Activated naive CD4-positive, alpha-beta T cell treated with anti-CD3 and anti-CD28 coated beads, Interleukin-2, amount 50 U/mL, for 24 hours (primary cell): Measurements from ENCODE around the gene SATB1.

Experiments used
- H3K27ac Mint-ChIP-seq: one replicate; pipeline ENCODE4 v1.8.0; 2021; ENCODE audit warnings: mild to moderate bottlenecking, mixed read lengths
- H3K27me3 Mint-ChIP-seq: one replicate; pipeline ENCODE4 v1.8.0; 2021; ENCODE audit warnings: mixed read lengths
- H3K36me3 Mint-ChIP-seq: one replicate; pipeline ENCODE4 v1.8.0; 2021; ENCODE audit warnings: mixed read lengths
- H3K4me1 Mint-ChIP-seq: one replicate; pipeline ENCODE4 v1.8.0; 2021; ENCODE audit warnings: mixed read lengths
- H3K4me3 Mint-ChIP-seq: one replicate; pipeline ENCODE4 v1.8.0; 2021; ENCODE audit warnings: mild to moderate bottlenecking, mixed read lengths
- H3K9me3 Mint-ChIP-seq: one replicate; pipeline ENCODE4 v1.8.0; 2021; ENCODE audit warnings: mixed read lengths

SATB1 gene

DNA sequence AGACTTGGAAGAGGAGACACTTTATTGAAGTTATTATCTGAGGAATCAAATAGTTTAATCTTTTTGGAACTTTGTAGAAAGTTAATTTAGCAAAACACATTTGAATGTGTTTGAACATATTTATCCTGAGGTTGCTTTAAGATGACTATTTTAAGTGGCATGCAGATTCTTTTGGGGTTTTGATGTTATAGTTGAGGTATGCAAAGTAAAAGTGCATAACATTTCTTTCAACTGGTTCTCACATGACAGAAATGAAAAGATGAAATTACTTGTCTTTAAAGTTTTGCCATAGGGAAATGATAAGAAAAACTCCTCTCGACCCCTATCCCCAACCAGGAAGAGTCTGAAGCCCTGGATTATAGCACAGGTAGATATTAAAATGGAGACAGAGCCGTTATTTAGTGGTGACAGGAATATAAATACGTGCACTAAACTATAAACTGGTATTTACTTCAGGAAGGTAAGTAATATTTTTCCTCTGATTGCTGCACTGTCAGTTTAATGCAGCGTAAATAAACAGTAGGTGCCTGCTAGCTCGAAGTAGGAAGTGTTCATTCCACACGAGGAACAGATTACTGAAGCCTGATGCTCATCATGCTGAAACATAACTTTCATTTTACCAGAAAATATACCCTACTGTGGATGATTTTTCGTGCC, 15.1 kb upstream of the SATB1 start:
- Mint-ChIP-seq H3K4me3 (peak overlapping the region; percentile 86), H3K27ac (peak overlapping the region; percentile 94), H3K27me3 (no peaks in the 10 kb centered on the region), H3K9me3 (no peaks in the 10 kb centered on the region), H3K36me3 (peaks cover 2% of the 10 kb centered on the region), H3K4me1 (peaks cover 54% of the 10 kb centered on the region)

DNA sequence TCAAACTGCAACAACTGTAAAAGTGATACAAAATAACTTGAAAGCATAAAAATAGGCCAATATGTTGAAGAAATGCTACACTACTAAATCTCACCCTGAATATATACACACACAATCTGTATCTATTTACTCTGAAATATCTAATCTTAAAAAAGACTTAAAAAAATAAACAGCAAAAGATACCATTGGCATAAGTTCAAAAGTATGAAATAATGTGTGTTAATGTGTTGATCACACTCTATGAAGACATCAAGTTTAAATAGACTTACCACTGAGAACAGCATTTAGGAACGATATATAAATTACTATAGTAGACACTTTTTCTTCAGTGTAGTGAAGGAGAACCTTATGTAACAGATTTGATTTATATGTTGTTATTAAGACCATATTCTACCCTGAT, 14.1 kb upstream of the SATB1 start:
- Mint-ChIP-seq H3K4me1 (peaks cover 61% of the 10 kb centered on the region), H3K27me3 (no peaks in the 10 kb centered on the region), H3K9me3 (no peaks in the 10 kb centered on the region), H3K27ac (peak overlapping the region; percentile 94), H3K4me3 (peak overlapping the region; percentile 86), H3K36me3 (peaks cover 2% of the 10 kb centered on the region)

DNA sequence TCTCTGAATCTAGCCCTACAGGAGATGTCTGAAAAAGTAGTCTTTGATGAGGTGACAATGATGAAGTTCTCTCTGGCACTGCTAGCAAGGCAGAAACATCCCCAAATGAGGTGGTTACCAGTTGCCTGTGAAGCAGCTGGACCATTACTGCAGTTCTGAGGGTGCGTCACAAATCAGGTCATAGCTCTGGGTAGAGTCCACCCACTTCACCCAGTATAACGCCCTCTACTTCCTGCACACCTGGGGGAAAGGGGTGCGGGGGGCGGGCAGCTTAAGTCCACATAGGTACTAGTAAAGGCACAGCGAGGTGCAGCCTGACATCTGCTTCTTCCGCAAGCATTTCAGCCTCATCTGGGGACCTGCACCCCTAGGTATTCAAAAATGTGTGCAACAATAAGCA, 13.4 kb upstream of the SATB1 start:
- Mint-ChIP-seq H3K9me3 (no peaks in the 10 kb centered on the region), H3K27me3 (no peaks in the 10 kb centered on the region), H3K27ac (peak overlapping the region; percentile 94), H3K4me3 (peak overlapping the region; percentile 86), H3K4me1 (peaks cover 61% of the 10 kb centered on the region), H3K36me3 (peaks cover 2% of the 10 kb centered on the region)

DNA sequence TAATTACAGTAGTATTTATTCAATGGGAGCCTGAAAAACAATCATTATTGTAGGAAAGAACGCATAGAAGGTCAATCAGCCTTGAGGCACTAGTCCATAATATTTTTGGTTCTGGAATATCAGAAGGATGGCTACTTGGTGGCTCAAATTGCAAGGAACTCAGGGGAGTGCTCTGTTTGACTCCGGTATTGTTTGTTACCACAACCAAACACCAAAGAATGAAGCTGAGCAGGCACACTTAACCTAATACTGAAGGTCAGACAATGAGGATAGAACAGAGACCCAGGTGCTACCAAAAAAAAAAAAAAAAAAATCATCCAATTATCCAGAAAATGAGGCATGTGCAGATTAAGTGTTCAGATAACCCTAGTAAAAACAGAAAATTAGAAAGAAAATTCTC, 11.1 kb upstream of the SATB1 start:
- Mint-ChIP-seq H3K27me3 (no peaks in the 10 kb centered on the region), H3K4me1 (peaks cover 73% of the 10 kb centered on the region), H3K4me3 (peak overlapping the region; percentile 85), H3K9me3 (no peaks in the 10 kb centered on the region), H3K27ac (peak overlapping the region; percentile 99), H3K36me3 (peaks cover 2% of the 10 kb centered on the region)

DNA sequence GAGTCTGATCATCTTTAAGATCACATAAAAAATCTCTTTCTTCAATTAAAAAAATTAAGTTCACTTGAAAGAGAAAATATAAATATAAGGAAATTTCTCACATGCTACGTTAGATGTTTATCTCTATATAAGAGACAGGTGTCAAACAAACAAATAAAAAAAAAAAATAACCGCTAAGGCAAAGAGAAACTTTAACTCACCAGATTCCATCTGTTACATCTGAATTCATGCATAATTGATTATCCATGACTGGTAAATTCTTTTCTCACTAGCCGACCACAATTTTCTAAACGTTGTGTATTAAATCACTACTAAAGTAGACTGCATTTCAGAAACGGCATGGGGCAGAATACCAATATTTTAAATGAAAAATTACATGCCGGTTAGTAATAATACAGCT, 9.6 kb upstream of the SATB1 start:
- peaks cover 72% of the 10 kb centered on the region for H3K4me1 Mint-ChIP-seq
- peaks cover 2% of the 10 kb centered on the region for H3K36me3 Mint-ChIP-seq
- H3K27me3 Mint-ChIP-seq, result no peaks in the 10 kb centered on the region
- H3K4me3 Mint-ChIP-seq, result peak overlapping the region; percentile 85
- H3K9me3 Mint-ChIP-seq, result no peaks in the 10 kb centered on the region
- peak overlapping the region; percentile 99 for H3K27ac Mint-ChIP-seq

DNA sequence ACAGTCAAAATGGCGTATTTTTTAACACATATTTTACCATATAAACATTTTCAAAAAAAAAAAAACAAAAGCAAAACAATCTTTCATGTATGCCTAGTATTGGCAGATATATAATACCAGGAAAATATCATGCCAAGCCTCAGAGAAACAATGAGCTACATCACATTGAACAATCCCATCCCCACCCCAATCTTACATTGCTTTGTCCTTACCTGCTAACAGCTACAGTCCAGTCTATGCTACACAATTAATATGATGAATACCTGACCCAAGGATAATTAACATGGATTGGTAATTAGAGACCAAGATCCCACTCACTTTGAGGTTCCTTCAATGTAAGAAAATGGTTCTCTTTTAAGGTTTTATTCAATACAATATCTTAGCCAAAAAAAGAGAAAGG, 7.6 kb upstream of the SATB1 start:
- H3K9me3 Mint-ChIP-seq, result no peaks in the 10 kb centered on the region
- H3K36me3 Mint-ChIP-seq, result no peaks in the 10 kb centered on the region
- no peaks in the 10 kb centered on the region for H3K27me3 Mint-ChIP-seq
- H3K4me3 Mint-ChIP-seq, result peak overlapping the region; percentile 85
- H3K4me1 Mint-ChIP-seq, result peaks cover 76% of the 10 kb centered on the region
- H3K27ac Mint-ChIP-seq, result peak overlapping the region; percentile 99

DNA sequence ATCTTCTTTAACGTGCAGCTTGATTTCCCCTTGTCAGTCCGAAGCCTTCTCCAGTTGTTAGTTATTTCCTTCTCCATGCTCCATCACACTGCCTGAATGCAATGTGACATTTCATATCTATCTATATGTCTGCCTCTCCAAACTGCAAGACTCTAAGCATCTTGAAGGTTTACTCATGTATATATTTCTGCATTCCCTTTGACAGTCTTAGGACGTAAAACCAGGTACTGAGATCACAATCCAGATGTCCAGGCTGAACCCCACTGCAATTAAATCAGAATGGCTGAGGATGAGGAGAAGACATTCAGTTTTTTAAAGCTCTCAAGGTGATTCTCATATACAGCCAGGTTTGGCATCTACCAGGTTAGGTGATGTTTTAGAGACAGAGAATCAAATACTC, 6.1 kb upstream of the SATB1 start:
- peak overlapping the region; percentile 94 for H3K27ac Mint-ChIP-seq
- H3K36me3 Mint-ChIP-seq, result no peaks in the 10 kb centered on the region
- H3K4me3 Mint-ChIP-seq, result peak overlapping the region; percentile 85
- peaks cover 84% of the 10 kb centered on the region for H3K4me1 Mint-ChIP-seq
- H3K27me3 Mint-ChIP-seq, result no peaks in the 10 kb centered on the region
- no peaks in the 10 kb centered on the region for H3K9me3 Mint-ChIP-seq

DNA sequence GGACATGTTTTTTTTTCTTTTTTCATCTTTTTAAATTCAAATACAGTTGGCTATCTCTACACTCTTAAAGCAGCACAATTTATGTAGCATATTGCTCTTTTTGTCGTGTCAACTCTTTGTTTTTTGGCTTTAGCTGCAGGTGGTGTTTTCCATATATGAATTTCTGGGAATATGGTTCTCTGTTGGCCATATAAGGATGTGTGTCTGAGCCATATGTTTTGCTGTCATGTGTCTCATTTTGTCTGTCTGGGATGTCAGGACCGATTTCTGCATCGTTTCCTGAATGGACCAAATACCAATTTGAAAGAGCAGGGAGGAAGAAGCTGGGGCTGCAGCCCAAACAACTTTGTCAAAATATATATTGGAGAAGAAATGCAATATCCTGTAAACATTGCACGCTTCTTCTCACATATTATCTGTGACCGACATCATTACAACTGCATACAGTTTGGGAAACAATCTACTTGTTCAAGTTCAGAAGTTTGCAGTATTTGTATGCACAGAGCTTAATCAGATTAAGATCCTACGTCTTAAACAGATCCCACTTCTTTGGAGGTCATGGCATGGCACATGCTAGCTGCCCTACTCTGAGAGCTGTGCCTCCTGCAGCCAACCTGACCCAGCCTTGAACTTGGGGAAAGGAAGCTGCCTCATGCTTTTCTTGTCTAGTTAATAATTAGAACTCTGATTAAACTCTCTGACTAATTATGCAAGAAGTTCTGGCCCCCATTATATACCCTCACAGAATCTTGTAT, 4.0 kb upstream of the SATB1 start:
- Mint-ChIP-seq H3K4me3 (peak overlapping the region; percentile 71), H3K27me3 (no peaks in the 10 kb centered on the region), H3K36me3 (no peaks in the 10 kb centered on the region), H3K4me1 (peaks cover 71% of the 10 kb centered on the region), H3K9me3 (no peaks in the 10 kb centered on the region), H3K27ac (peak overlapping the region; percentile 89)

DNA sequence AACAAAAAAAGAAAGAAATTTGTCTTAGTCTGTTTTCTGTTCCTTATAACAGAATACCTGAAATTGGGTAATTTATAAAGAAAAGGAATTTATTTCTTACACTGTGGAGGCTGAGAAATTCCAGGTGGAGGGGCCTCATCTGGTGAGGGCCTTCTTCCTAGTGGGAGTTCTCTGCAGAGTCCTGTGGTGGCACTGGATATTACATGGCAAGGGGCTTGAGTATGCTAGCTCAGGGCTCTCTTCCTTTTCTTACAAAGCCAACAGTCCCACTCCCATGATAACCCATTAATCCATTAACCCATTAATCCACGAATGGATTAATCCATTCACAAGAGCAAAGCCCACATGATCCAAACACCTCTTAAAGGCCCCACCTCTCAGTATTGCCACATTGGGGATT, 2.9 kb upstream of the SATB1 start:
- Mint-ChIP-seq H3K27ac (peak overlapping the region; percentile 89), H3K4me1 (peaks cover 79% of the 10 kb centered on the region), H3K9me3 (no peaks in the 10 kb centered on the region), H3K27me3 (no peaks in the 10 kb centered on the region), H3K4me3 (peak overlapping the region; percentile 71), H3K36me3 (no peaks in the 10 kb centered on the region)

DNA sequence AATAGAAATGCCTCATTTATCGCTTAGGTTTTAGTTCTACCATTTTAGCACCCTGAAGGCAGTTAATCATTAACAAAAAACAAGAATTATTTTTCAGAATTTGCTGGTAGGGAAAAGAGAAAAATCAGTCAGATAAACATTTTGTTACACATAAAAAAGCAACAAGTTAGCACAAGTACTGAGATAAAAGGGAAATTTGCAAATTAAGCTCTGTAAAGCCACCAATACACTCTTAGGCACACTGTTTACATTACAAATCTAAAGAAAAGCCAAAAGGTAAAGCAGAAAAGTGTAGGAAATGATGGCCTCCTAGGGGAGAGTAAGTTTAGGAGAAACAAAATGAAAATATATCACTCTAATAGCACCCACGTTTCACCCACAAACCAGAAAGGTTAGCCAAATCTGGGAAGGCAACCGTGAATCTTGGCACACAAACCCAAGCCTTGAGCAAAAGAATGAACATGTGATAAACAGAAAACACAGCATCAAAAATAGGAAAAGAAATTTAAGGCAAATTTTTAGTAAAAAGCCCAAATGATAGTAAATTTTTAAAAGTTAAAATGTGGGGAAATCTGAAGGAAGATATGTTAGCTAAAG, 1.6 kb upstream of the SATB1 start:
- Mint-ChIP-seq H3K27ac (peak overlapping the region; percentile 83), H3K36me3 (no peaks in the 10 kb centered on the region), H3K4me1 (peaks cover 79% of the 10 kb centered on the region), H3K27me3 (no peaks in the 10 kb centered on the region), H3K9me3 (no peaks in the 10 kb centered on the region), H3K4me3 (peak overlapping the region; percentile 95)

DNA sequence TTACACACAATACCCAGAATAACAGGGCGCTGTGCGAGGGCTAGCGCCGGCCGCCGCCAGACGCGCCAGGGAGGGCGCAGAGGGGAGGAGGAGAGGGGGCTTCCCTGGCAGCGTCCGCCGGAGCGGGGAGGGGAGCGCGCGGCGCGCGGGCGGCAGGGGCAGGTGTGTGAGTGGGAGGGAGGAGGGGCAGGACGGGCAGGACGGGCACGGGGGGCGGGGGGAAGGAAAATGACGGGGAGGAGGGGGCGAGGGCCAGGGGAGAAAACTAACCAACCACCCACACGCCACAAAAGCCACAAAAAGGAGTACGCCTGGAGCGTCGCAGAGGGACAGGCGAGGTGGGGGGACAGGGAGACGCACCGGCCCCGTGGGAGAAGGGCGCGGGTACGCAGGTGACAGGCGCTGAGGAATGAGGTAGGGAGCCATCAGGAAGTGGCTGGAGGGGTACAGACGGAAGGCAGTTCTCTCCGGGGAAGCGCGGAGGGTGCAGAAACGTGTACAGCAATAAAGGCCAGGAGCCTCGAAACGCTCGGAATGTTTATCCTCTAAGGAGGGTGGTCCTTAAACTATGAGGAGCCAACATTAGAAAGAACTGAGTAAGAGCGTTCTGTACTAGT, 610 bp upstream of the SATB1 start:
- peak overlapping the region; percentile 95 for H3K4me3 Mint-ChIP-seq
- H3K9me3 Mint-ChIP-seq, result no peaks in the 10 kb centered on the region
- H3K27ac Mint-ChIP-seq, result peak overlapping the region; percentile 100
- H3K36me3 Mint-ChIP-seq, result peaks cover 1% of the 10 kb centered on the region
- H3K4me1 Mint-ChIP-seq, result peaks cover 79% of the 10 kb centered on the region
- no peaks in the 10 kb centered on the region for H3K27me3 Mint-ChIP-seq

DNA sequence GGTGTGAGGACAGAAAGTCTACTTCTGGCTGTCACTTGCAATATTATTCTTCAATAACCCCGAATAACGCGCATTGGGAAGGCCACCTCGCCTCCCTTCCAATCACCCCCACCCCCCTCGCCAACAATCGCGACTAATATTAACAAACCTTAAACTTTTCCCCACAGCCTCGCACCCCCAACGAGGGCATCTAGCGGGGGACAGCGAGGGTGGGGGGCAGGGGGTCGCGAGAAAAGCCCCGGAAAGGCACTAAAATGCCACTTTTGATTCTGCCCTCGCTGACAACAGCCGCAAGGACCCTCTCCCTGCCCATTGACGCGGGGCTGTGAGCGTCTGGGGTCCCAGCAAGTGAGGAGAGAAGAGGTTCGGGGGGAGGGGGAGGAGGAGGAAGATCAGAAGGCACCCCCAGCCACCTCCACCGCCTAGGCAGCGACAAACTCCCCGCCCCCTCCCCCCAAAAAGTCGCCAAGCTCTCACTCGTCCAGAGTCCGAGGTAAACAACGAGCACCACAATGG, 868 bp downstream of the SATB1 start:
- H3K27me3 Mint-ChIP-seq, result no peaks in the 10 kb centered on the region

DNA sequence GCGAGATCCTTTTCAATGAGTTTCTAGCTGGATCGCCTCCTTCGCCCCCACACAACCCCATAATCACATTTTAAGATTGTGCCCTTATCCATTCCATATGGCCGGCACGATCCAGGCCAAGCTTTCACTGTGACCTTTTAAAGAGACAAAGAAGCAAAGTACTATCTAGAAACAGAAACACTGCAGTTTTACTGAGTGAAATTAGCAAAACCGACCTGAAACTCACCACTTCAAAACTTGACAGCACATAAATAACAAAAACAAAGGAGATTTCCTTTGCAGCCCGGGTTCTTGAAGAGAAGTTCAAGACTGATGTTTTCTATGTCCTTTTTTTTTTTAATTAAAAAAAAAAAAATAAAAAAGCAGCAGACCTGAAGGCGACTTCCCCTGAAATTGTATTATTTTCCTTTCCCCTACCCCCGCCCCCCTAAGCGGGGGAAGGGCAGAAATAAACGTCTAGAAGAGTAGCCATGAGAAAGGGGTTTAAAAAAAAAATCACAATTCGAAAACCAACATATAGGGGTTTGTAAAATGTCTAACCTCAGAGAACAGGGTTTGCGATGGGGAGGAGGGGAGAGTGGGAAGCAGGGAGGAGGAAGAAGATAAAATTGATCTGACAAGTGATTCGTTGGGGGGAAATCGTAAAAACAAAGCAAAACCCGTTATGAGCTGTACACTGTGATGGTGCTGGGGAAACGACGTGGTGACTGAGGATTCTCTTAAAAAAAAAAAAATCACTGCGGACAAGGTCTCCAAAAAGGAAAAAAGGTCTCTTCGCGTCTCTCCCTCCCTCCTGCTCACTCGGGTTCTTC, 1.5 kb downstream of the SATB1 start:
- peaks cover 8% of the 10 kb centered on the region for H3K36me3 Mint-ChIP-seq
- no peaks in the 10 kb centered on the region for H3K27me3 Mint-ChIP-seq
- H3K4me1 Mint-ChIP-seq, result peaks cover 81% of the 10 kb centered on the region
- H3K9me3 Mint-ChIP-seq, result no peaks in the 10 kb centered on the region
- peak overlapping the region; percentile 93 for H3K4me3 Mint-ChIP-seq
- H3K27ac Mint-ChIP-seq, result peak overlapping the region; percentile 98

More for the DNA sequence above, 868 bp downstream of the SATB1 start:
- Mint-ChIP-seq H3K27ac (peak overlapping the region; percentile 98), H3K36me3 (peaks cover 8% of the 10 kb centered on the region), H3K4me1 (peaks cover 81% of the 10 kb centered on the region), H3K9me3 (no peaks in the 10 kb centered on the region), H3K4me3 (peak overlapping the region; percentile 93)

DNA sequence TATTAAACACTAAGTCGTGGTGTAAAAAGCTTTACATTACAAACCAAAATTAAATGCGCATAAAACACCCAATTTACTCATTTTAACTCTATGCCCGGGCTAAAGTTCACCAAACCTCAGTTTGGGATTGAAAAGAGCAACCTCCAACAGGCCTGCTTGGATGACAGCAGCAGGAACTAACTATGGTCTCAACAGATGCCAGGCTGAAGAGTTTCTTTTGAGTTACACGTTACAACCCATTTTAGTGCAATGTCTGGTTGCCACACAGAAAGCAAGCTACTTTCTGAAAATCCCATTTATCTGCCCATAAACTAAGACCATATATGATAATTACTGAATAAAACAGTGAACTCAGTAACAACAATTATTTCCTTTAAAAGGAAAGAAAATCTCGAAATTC, 2.2 kb downstream of the SATB1 start:
- Mint-ChIP-seq H3K4me3 (peak overlapping the region; percentile 93), H3K9me3 (no peaks in the 10 kb centered on the region), H3K27ac (peak overlapping the region; percentile 98), H3K36me3 (peaks cover 10% of the 10 kb centered on the region), H3K4me1 (peaks cover 81% of the 10 kb centered on the region), H3K27me3 (no peaks in the 10 kb centered on the region)

DNA sequence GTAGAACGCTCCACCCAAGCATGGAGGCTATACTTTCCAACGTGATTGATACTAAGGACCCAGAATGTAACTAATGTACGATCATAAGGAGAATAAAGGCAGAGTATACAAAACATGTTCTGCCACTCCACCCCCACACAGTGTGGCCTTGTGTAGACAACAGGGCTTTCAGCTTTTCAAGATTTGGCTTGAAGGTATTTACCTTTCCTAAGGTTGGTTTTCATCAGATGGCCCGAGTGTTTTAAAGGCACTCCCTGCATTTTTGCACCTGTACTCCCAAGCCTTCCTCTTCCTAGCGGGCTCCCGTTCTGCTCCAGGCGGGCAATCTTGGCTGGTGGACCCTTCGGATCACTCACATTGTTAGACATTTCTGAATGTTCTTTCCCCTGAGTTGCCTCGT, 4.6 kb downstream of the SATB1 start:
- Mint-ChIP-seq H3K36me3 (peaks cover 18% of the 10 kb centered on the region), H3K4me3 (peak overlapping the region; percentile 83), H3K9me3 (no peaks in the 10 kb centered on the region), H3K27me3 (no peaks in the 10 kb centered on the region), H3K27ac (peak overlapping the region; percentile 97), H3K4me1 (peaks cover 84% of the 10 kb centered on the region)
